ENCODE results near the gene ZNF628.

The ZNF628 gene

DNA sequence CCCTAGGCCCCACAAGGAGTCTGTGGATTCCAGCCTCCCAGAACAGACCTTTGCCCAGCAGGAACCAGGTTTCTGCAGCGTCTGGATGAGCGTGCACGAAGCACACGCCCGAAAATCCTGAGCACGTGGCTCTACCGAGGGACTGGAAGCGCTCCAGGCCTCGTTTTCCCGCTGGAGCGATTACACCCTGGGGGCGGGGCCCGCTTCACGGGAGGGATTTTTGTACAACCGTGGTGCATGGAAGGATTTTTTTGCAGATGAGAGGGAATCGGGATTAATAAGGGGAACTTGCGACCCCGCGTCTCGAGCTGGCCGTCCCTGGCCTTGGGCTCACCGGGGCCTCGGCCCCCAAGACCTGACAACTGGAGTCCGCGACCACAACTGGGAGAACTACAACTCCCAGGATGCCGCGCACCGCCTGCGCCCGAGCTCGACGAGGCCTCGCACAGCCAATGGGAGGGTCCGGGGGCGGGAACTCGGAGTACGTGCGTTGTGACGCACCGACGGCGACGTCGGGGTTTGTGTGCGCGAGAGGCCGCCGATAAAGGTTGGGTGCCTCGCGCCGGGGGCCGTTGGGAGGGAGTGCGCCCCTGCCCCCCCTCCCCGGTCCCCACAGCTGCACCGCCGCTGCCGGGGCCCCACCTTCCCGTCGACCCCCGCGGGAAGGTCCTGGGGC is at the start of gene ZNF628:
Gene ZNF628 (plus strand): TSS at position 518 of the 676 bp plus-strand sequence. CDS start 3,294 bp downstream, outside the sequence.
- peak within 1 kb of the TSS; percentile 58 for H3K4me3 ChIP-seq (ENCODE audit: low read depth, low read length)
- peak; percentile 99 for DNase-seq (ENCODE audit: low read depth)
- TF ChIP-seq CTCF (conservative IDR thresholded peaks at IDR 0.05; ENCODE audit: low read depth, low read length) = no peak

GRCh38 chr19:55431183-55431582 is 45.2 kb upstream of the ZNF628 start:
- no peak overlapping the region for H3K4me3 ChIP-seq (ENCODE audit: low read depth, low read length)
- TF ChIP-seq CTCF (conservative IDR thresholded peaks at IDR 0.05; ENCODE audit: low read depth, low read length) = no peak
- no peak for DNase-seq (ENCODE audit: low read depth)

GRCh38 chr19:55432241-55432959 is 44.0 kb upstream of the ZNF628 start:
- no peak for TF ChIP-seq CTCF (conservative IDR thresholded peaks at IDR 0.05; ENCODE audit: low read depth, low read length)
- DNase-seq (ENCODE audit: low read depth) = no peak
- no peak overlapping the region for H3K4me3 ChIP-seq (ENCODE audit: low read depth, low read length)

DNA sequence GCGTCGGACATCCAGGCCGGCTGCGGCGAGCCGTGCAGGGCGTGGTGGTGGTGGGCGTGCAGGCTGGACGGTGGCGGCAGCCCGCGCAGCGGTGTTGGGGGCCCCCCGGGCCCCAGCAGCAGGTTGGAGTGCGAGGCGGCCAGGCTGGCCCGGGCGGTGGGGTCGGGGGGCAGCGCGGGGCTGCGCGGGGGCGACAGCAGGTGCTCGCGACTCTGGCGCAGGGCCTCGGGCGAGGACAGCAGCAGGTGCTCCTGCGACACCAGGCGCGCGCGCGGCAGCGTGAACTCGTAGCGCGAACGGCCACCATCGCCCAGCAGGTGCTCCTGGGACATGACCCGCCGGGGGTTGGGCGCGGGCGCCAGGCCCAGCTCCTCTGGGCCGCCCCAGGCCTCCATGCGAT is 43.1 kb upstream of the ZNF628 start:
- no peak for TF ChIP-seq CTCF (conservative IDR thresholded peaks at IDR 0.05; ENCODE audit: low read depth, low read length)
- DNase-seq (ENCODE audit: low read depth) = no peak
- H3K4me3 ChIP-seq (ENCODE audit: low read depth, low read length) = no peak overlapping the region

- H3K4me3 ChIP-seq (ENCODE audit: low read depth, low read length) = no peak overlapping the region
- no peak for TF ChIP-seq CTCF (conservative IDR thresholded peaks at IDR 0.05; ENCODE audit: low read depth, low read length)
- DNase-seq (ENCODE audit: low read depth) = no peak
Measured at GRCh38 chr19:55434356-55434919, 42.0 kb upstream of the ZNF628 start.

GRCh38 chr19:55435020-55435419 is 41.4 kb upstream of the ZNF628 start:
- DNase-seq (ENCODE audit: low read depth) = no peak
- no peak overlapping the region for H3K4me3 ChIP-seq (ENCODE audit: low read depth, low read length)
- TF ChIP-seq CTCF (conservative IDR thresholded peaks at IDR 0.05; ENCODE audit: low read depth, low read length) = no peak
